HEK293 (cell line): ENCODE data around the gene DHRS13.
A peak's percentile ranks its signal among the peaks of the same experiment; 100 is the strongest.

Experiments used
- CTCF ChIA-PET: fragments of 350-600 bp; formaldehyde crosslinking; extraction: SDS; loops from one replicate; lab custom pipeline; 2021; ENCODE audit warnings: antibody characterized with exemption; lab: Yijun Ruan, JAX
- POLR2A ChIA-PET: fragments of 300-600 bp; formaldehyde crosslinking; extraction: SDS; loops from one replicate; lab custom pipeline; 2020; ENCODE audit warnings: antibody characterized with exemption, inconsistent platforms; lab: Yijun Ruan, JAX
- H3K27ac ChIP-seq: fragments of 200-500 bp; sonication (Bioruptor generic); 2 replicates; pipeline ENCODE4 v1.5.1; 2014; ENCODE audit warnings: low read depth, low read length, control low read depth, inconsistent platforms; ENCODE audit errors: extremely low read depth
- H3K36me3 ChIP-seq, 2 experiments: fragments of 200-500 bp in 1 of 2; sonication (Bioruptor generic) in 1 of 2; 1 replicate in 1 of 2; 2 replicates in 1 of 2; pipeline ENCODE4 v1.5.1; 2014 to 2017; ENCODE audit warnings: inconsistent platforms in 2 of 2, low read length in 2 of 2; ENCODE audit not compliant: control insufficient read depth in 2 of 2, insufficient read depth in 1 of 2
- H3K4me1 ChIP-seq: fragments of 200-500 bp; sonication (Bioruptor generic); 2 replicates; pipeline ENCODE4 v1.5.1; 2014; ENCODE audit warnings: mild to moderate bottlenecking, low read length, inconsistent platforms; ENCODE audit not compliant: control insufficient read depth, insufficient read depth
- H3K4me3 ChIP-seq: 2 replicates; pipeline ENCODE4 v1.5.1; 2011; ENCODE audit warnings: low read depth, mild to moderate bottlenecking, control low read depth, low read length, moderate library complexity
- H3K9me3 ChIP-seq: fragments of 200-500 bp; sonication (Bioruptor generic); 2 replicates; pipeline ENCODE4 v1.5.1; 2014; ENCODE audit warnings: low read depth, low read length, inconsistent platforms; ENCODE audit not compliant: control insufficient read depth, insufficient read depth
- BCL11B ChIP-seq: fragments of 450-650 bp; formaldehyde crosslinking; IDR thresholded peaks from 2 replicates; pipeline ENCODE4 v1.5.1; 2016; ENCODE audit warnings: low read depth, missing biosample characterization, missing genetic modification characterization
- GLIS2 ChIP-seq: fragments of 450-650 bp; formaldehyde crosslinking; IDR thresholded peaks from 2 replicates; pipeline ENCODE4 v1.5.1; 2016; ENCODE audit warnings: missing biosample characterization, missing genetic modification characterization
- IKZF3 ChIP-seq: fragments of 450-650 bp; IDR thresholded peaks from 2 replicates; pipeline ENCODE4 v1.5.0; 2018; ENCODE audit warnings: missing biosample characterization, mild to moderate bottlenecking, missing genetic modification characterization, moderate library complexity
- KLF8 ChIP-seq: fragments of 450-650 bp; formaldehyde crosslinking; IDR thresholded peaks from 2 replicates; pipeline ENCODE4 v1.5.1; 2016; ENCODE audit warnings: missing biosample characterization, missing genetic modification characterization
- PRDM1 ChIP-seq: fragments of 450-650 bp; formaldehyde crosslinking; IDR thresholded peaks from 2 replicates; pipeline ENCODE4; 2016; ENCODE audit warnings: missing biosample characterization, missing genetic modification characterization
- REPIN1 ChIP-seq: fragments of 450-650 bp; formaldehyde crosslinking; IDR thresholded peaks from 2 replicates; pipeline ENCODE4 v1.5.1; 2017; ENCODE audit warnings: missing biosample characterization, missing genetic modification characterization, low read depth
- SCRT2 ChIP-seq: fragments of 450-650 bp; formaldehyde crosslinking; IDR thresholded peaks from 2 replicates; pipeline ENCODE4 v1.5.1; 2016; ENCODE audit warnings: missing biosample characterization, missing genetic modification characterization
- WT1 ChIP-seq: fragments of 450-650 bp; formaldehyde crosslinking; IDR thresholded peaks from 2 replicates; pipeline ENCODE4 v1.5.1; 2016; ENCODE audit warnings: missing biosample characterization, missing genetic modification characterization
- ZNF140 ChIP-seq: fragments of 450-650 bp; formaldehyde crosslinking; IDR thresholded peaks from 2 replicates; pipeline ENCODE4 v1.5.1; 2016; ENCODE audit warnings: missing biosample characterization, missing genetic modification characterization
- ZNF157 ChIP-seq: fragments of 450-650 bp; formaldehyde crosslinking; IDR thresholded peaks from 2 replicates; pipeline ENCODE4 v1.5.1; 2016; ENCODE audit warnings: missing biosample characterization, missing genetic modification characterization
- ZNF211 ChIP-seq: fragments of 450-650 bp; formaldehyde crosslinking; IDR thresholded peaks from 2 replicates; pipeline ENCODE4 v1.5.1; 2016; ENCODE audit warnings: low read depth, missing biosample characterization, missing genetic modification characterization
- ZNF223 ChIP-seq: fragments of 450-650 bp; formaldehyde crosslinking; IDR thresholded peaks from 2 replicates; pipeline ENCODE4 v1.5.1; 2016; ENCODE audit warnings: missing biosample characterization, missing genetic modification characterization
- ZNF341 ChIP-seq: fragments of 450-650 bp; formaldehyde crosslinking; IDR thresholded peaks from 2 replicates; pipeline ENCODE4; 2016; ENCODE audit warnings: low read depth, missing biosample characterization, missing genetic modification characterization
- ZNF354C ChIP-seq: fragments of 450-650 bp; formaldehyde crosslinking; IDR thresholded peaks from 2 replicates; pipeline ENCODE4 v1.5.1; 2016; ENCODE audit warnings: missing biosample characterization, missing genetic modification characterization, low read depth, borderline replicate concordance
- ZNF366 ChIP-seq: fragments of 450-650 bp; formaldehyde crosslinking; conservative IDR thresholded peaks from 2 replicates; pipeline ENCODE4 v1.5.1; 2016; ENCODE audit warnings: missing biosample characterization, missing genetic modification characterization
- ZNF48 ChIP-seq: fragments of 450-650 bp; formaldehyde crosslinking; IDR thresholded peaks from 2 replicates; pipeline ENCODE4 v1.5.1; 2016; ENCODE audit warnings: missing biosample characterization, missing genetic modification characterization
- ZNF510 ChIP-seq: fragments of 450-650 bp; formaldehyde crosslinking; IDR thresholded peaks from 2 replicates; pipeline ENCODE4 v1.5.1; 2018; ENCODE audit warnings: mild to moderate bottlenecking, missing genetic modification characterization, missing biosample characterization; ENCODE audit not compliant: insufficient replicate concordance
- ZNF529 ChIP-seq: fragments of 450-650 bp; formaldehyde crosslinking; IDR thresholded peaks from 2 replicates; pipeline ENCODE4 v1.5.1; 2017; ENCODE audit warnings: missing genetic modification characterization, missing biosample characterization; ENCODE audit not compliant: insufficient replicate concordance
- ZNF777 ChIP-seq: fragments of 450-650 bp; formaldehyde crosslinking; IDR thresholded peaks from 2 replicates; pipeline ENCODE4 v1.5.1; 2017; ENCODE audit warnings: missing biosample characterization, missing genetic modification characterization, borderline replicate concordance
- TF ChIP-seq, protein P1 (sequence below): fragments of 450-650 bp; formaldehyde crosslinking; IDR thresholded peaks from 2 replicates; pipeline ENCODE4 v1.5.1; 2016; ENCODE audit warnings: missing biosample characterization, missing genetic modification characterization
- TF ChIP-seq, protein P2 (sequence below): fragments of 450-650 bp; formaldehyde crosslinking; IDR thresholded peaks from 2 replicates; pipeline ENCODE4 v1.5.1; 2016; ENCODE audit warnings: missing biosample characterization, missing genetic modification characterization
- TF ChIP-seq, protein P3 (sequence below): fragments of 450-650 bp; formaldehyde crosslinking; IDR thresholded peaks from 2 replicates; pipeline ENCODE4 v1.5.1; 2016; ENCODE audit warnings: missing biosample characterization, missing genetic modification characterization
- TF ChIP-seq, protein P4 (sequence below): sonication (generic); formaldehyde crosslinking; IDR thresholded peaks from 2 replicates; pipeline ENCODE4 v1.8.1; 2022; ENCODE audit warnings: mild to moderate bottlenecking, moderate library complexity, missing genetic modification reagents
- TF ChIP-seq, protein P5 (sequence below): fragments of 450-650 bp; formaldehyde crosslinking; IDR thresholded peaks from 2 replicates; pipeline ENCODE4 v1.5.1; 2017; ENCODE audit warnings: missing biosample characterization, missing genetic modification characterization
- TF ChIP-seq, protein P6 (sequence below): IDR thresholded peaks from 2 replicates; pipeline ENCODE4 v1.6.1; 2011; ENCODE audit warnings: mild to moderate bottlenecking, low read depth, low read length, borderline replicate concordance
- TF ChIP-seq, protein P7 (sequence below): fragments of 450-650 bp; formaldehyde crosslinking; IDR thresholded peaks from 2 replicates; pipeline ENCODE4 v1.5.1; 2016; ENCODE audit warnings: missing biosample characterization, missing genetic modification characterization

The DHRS13 gene

DNA sequence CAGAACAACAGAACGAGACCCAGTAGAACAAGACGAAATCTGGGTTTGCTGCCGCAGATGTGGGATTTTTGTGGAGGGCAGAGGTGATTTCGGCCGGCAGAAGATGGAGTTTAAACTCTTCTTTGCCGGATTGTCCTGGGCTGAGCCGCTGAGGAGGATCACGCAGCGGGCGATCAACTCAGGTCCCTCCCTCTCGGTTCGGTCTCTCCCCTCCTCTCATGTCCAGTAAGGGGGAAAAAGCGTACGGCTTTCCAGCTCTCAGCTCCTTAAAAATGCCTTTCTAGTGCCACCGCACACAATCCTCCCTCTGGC, 46.0 kb upstream of the DHRS13 start:
- Histone ChIP-seq H3K27ac (peak overlapping the region; percentile 81), H3K4me3 (peak overlapping the region; percentile 87), H3K9me3 (no peaks in the 10 kb centered on the region), H3K4me1 (peaks cover 18% of the 10 kb centered on the region), H3K36me3 (peaks cover 19 to 21% of the 10 kb centered on the region in 2 experiments)
- ChIA-PET POLR2A (interaction anchor here (1.2 to 2.3 kb wide), 5 partner anchors 9 to 222 kb away, joined by 3 to 48 read pairs (median 10); partner anchors contain the start of genes FLOT2, NEK8 and TLCD1), CTCF (interaction anchor here (0.6 to 18.9 kb wide), 8 partner anchors 17 to 199 kb away, joined by 3 to 680 read pairs (median 4); no protein-coding TSS in a partner anchor)
- TF ChIP-seq REPIN1 (tag by site-specific recombination) (no peak), IKZF3 (tag by site-specific recombination) (peak; percentile 16; the same call in 1 of the 2 replicates), ZNF777 (no peak), ZNF157 (tag by site-specific recombination) (no peak), WT1 (tag by site-specific recombination) (0 out of 2 replicates have a peak, but pooled peaks have one; percentile 51), ZNF140 (tag by site-specific recombination) (no peak), BCL11B (tag by site-specific recombination) (no peak), ZNF510 (no peak), ZNF341 (peak; percentile 63), ZNF211 (tag by site-specific recombination) (no peak), ZNF354C (tag by site-specific recombination) (no peak), ZNF529 (no peak), ZNF366 (tag by site-specific recombination) (peak; percentile 66), SCRT2 (peak; percentile 27; the same call in 1 of the 2 replicates), PRDM1 (tag by site-specific recombination) (no peak), KLF8 (tag by site-specific recombination) (no peak; the same call in 1 of the 2 replicates), ZNF223 (tag by site-specific recombination) (no peak), ZNF48 (tag by site-specific recombination) (no peak), GLIS2 (tag by site-specific recombination) (no peak)
- TF ChIP-seq, protein P1, sequence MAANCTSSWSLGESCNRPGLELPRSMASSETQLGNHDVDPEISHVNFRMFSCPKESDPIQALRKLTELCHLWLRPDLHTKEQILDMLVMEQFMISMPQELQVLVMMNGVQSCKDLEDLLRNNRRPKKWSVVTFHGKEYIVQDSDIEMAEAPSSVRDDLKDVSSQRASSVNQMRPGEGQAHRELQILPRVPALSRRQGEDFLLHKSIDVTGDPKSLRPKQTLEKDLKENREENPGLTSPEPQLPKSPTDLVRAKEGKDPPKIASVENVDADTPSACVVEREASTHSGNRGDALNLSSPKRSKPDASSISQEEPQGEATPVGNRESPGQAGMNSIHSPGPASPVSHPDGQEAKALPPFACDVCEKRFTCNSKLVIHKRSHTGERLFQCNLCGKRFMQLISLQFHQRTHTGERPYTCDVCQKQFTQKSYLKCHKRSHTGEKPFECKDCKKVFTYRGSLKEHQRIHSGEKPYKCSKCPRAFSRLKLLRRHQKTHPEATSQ, result no peak
- TF ChIP-seq, protein P2, sequence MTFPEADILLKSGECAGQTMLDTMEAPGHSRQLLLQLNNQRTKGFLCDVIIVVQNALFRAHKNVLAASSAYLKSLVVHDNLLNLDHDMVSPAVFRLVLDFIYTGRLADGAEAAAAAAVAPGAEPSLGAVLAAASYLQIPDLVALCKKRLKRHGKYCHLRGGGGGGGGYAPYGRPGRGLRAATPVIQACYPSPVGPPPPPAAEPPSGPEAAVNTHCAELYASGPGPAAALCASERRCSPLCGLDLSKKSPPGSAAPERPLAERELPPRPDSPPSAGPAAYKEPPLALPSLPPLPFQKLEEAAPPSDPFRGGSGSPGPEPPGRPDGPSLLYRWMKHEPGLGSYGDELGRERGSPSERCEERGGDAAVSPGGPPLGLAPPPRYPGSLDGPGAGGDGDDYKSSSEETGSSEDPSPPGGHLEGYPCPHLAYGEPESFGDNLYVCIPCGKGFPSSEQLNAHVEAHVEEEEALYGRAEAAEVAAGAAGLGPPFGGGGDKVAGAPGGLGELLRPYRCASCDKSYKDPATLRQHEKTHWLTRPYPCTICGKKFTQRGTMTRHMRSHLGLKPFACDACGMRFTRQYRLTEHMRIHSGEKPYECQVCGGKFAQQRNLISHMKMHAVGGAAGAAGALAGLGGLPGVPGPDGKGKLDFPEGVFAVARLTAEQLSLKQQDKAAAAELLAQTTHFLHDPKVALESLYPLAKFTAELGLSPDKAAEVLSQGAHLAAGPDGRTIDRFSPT, result no peak
- TF ChIP-seq, protein P3, sequence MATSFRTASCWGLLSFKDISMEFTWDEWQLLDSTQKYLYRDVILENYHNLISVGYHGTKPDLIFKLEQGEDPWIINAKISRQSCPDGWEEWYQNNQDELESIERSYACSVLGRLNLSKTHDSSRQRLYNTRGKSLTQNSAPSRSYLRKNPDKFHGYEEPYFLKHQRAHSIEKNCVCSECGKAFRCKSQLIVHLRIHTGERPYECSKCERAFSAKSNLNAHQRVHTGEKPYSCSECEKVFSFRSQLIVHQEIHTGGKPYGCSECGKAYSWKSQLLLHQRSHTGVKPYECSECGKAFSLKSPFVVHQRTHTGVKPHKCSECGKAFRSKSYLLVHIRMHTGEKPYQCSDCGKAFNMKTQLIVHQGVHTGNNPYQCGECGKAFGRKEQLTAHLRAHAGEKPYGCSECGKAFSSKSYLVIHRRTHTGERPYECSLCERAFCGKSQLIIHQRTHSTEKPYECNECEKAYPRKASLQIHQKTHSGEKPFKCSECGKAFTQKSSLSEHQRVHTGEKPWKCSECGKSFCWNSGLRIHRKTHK (tag by site-specific recombination), result no peak
- TF ChIP-seq, protein P4, sequence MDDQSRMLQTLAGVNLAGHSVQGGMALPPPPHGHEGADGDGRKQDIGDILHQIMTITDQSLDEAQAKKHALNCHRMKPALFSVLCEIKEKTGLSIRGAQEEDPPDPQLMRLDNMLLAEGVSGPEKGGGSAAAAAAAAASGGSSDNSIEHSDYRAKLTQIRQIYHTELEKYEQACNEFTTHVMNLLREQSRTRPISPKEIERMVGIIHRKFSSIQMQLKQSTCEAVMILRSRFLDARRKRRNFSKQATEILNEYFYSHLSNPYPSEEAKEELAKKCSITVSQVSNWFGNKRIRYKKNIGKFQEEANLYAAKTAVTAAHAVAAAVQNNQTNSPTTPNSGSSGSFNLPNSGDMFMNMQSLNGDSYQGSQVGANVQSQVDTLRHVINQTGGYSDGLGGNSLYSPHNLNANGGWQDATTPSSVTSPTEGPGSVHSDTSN (CRISPR knock-in tag), result no peak
- TF ChIP-seq, protein P5, sequence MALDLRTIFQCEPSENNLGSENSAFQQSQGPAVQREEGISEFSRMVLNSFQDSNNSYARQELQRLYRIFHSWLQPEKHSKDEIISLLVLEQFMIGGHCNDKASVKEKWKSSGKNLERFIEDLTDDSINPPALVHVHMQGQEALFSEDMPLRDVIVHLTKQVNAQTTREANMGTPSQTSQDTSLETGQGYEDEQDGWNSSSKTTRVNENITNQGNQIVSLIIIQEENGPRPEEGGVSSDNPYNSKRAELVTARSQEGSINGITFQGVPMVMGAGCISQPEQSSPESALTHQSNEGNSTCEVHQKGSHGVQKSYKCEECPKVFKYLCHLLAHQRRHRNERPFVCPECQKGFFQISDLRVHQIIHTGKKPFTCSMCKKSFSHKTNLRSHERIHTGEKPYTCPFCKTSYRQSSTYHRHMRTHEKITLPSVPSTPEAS (tag by site-specific recombination), result no peak
- TF ChIP-seq, protein P6, sequence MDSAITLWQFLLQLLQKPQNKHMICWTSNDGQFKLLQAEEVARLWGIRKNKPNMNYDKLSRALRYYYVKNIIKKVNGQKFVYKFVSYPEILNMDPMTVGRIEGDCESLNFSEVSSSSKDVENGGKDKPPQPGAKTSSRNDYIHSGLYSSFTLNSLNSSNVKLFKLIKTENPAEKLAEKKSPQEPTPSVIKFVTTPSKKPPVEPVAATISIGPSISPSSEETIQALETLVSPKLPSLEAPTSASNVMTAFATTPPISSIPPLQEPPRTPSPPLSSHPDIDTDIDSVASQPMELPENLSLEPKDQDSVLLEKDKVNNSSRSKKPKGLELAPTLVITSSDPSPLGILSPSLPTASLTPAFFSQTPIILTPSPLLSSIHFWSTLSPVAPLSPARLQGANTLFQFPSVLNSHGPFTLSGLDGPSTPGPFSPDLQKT, result no peak
- TF ChIP-seq, protein P7, sequence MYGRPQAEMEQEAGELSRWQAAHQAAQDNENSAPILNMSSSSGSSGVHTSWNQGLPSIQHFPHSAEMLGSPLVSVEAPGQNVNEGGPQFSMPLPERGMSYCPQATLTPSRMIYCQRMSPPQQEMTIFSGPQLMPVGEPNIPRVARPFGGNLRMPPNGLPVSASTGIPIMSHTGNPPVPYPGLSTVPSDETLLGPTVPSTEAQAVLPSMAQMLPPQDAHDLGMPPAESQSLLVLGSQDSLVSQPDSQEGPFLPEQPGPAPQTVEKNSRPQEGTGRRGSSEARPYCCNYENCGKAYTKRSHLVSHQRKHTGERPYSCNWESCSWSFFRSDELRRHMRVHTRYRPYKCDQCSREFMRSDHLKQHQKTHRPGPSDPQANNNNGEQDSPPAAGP (tag by site-specific recombination), result no peak
